ENCODE measurements around the gene RNF169. TPM values are rescaled to one million over a fixed set of nuclear protein-coding genes. Genes with fewer than 3 reads are reported as not detected.

RNF169 gene
- 24.4 and 32.2 TPM in 2 replicates for total RNA-seq
- polyA plus RNA-seq: 11.6 and 12.3 TPM in 2 replicates
- polyA plus RNA-seq (2012): 6.1 and 7.5 TPM in 2 replicates
- 7.6 and 8.4 TPM in 2 replicates for polyA minus RNA-seq (ENCODE audit: low replicate concordance)

GRCh38 chr11:74748211-74749126 is at the start of gene RNF169:
RNF169 (plus strand) TSS chr11:74748849; CDS start chr11:74748881, 32 bp downstream.
- H3K4me2 ChIP-seq (ENCODE audit: extremely low read depth, insufficient read depth, low read length): peak within 1 kb of the TSS; percentile 85
- H3K4me1 ChIP-seq (ENCODE audit: control insufficient read depth, extremely low read depth, insufficient read depth, low read length): peaks cover 7% of the 10 kb centered on the region
- H3K79me2 ChIP-seq (ENCODE audit: control insufficient read depth, insufficient read depth, low read length): peaks cover 46% of the 10 kb centered on the region
- peak within 1 kb of the TSS; percentile 59 for H2AFZ ChIP-seq (ENCODE audit: low read length)
- peak within 1 kb of the TSS; percentile 77 for H3K27ac ChIP-seq (ENCODE audit: insufficient read depth, low read length)
- H4K20me1 ChIP-seq (ENCODE audit: control insufficient read depth, extremely low read depth, insufficient read depth, low read length): no peaks in the 10 kb centered on the region
- H3K27me3 ChIP-seq (ENCODE audit: control insufficient read depth, insufficient read depth, low read length): no peaks in the 10 kb centered on the region
- peak within 1 kb of the TSS; percentile 74 to 96 (median 81) for H3K4me3 ChIP-seq (replicated peaks in 1 of 4; ENCODE audit: control extremely low read depth in 1 of 4, insufficient read depth in 1 of 4, low read depth in 3 of 4, low read length in 4 of 4)
- no peaks in the 10 kb centered on the region for H3K9me3 ChIP-seq (ENCODE audit: control insufficient read depth, insufficient read depth, low read depth, low read length)
- peak within 1 kb of the TSS; percentile 94 for H3K9ac ChIP-seq (ENCODE audit: insufficient read depth, low read length)
- DNase-seq (ENCODE audit: low read depth in 2 of 2): peak; percentile 95 to 96
- TF ChIP-seq EZH2 (IDR thresholded peaks at IDR 0.05; ENCODE audit: low read length, missing control alignments) (no peak), CTCF (conservative IDR thresholded peaks at IDR 0.05 in 1 of 2, IDR thresholded peaks at IDR 0.05 in 1 of 2; ENCODE audit: low read depth in 1 of 2, low read length in 2 of 2) (no peak)
- H3K36me3 ChIP-seq (ENCODE audit: control insufficient read depth, insufficient read depth, low read length): no peaks in the 10 kb centered on the region

- Histone ChIP-seq H3K27ac (ENCODE audit: insufficient read depth, low read length) (no peak overlapping the region), H2AFZ (ENCODE audit: low read length) (no peak overlapping the region), H3K9ac (ENCODE audit: insufficient read depth, low read length) (no peak overlapping the region), H4K20me1 (ENCODE audit: control insufficient read depth, extremely low read depth, insufficient read depth, low read length) (no peaks in the 10 kb centered on the region), H3K4me2 (ENCODE audit: extremely low read depth, insufficient read depth, low read length) (no peak overlapping the region), H3K27me3 (ENCODE audit: control insufficient read depth, insufficient read depth, low read length) (no peaks in the 10 kb centered on the region), H3K4me3 (replicated peaks in 1 of 4; ENCODE audit: control extremely low read depth in 1 of 4, insufficient read depth in 1 of 4, low read depth in 3 of 4, low read length in 4 of 4) (no peak overlapping the region), H3K9me3 (ENCODE audit: control insufficient read depth, insufficient read depth, low read depth, low read length) (no peaks in the 10 kb centered on the region), H3K36me3 (ENCODE audit: control insufficient read depth, insufficient read depth, low read length) (no peaks in the 10 kb centered on the region), H3K4me1 (ENCODE audit: control insufficient read depth, extremely low read depth, insufficient read depth, low read length) (peaks cover 3% of the 10 kb centered on the region), H3K79me2 (ENCODE audit: control insufficient read depth, insufficient read depth, low read length) (no peaks in the 10 kb centered on the region)
- no peak for TF ChIP-seq EZH2 (IDR thresholded peaks at IDR 0.05; ENCODE audit: low read length, missing control alignments)
- no peak for TF ChIP-seq CTCF (conservative IDR thresholded peaks at IDR 0.05 in 1 of 2, IDR thresholded peaks at IDR 0.05 in 1 of 2; ENCODE audit: low read depth in 1 of 2, low read length in 2 of 2)
- no peak for DNase-seq (ENCODE audit: low read depth in 2 of 2)
These were observed 48.8 kb upstream of the RNF169 start for GRCh38 chr11:74699615-74700396.

- no peak overlapping the region for H3K9ac ChIP-seq (ENCODE audit: insufficient read depth, low read length)
- no peaks in the 10 kb centered on the region for H3K27me3 ChIP-seq (ENCODE audit: control insufficient read depth, insufficient read depth, low read length)
- H3K36me3 ChIP-seq (ENCODE audit: control insufficient read depth, insufficient read depth, low read length): no peaks in the 10 kb centered on the region
- TF ChIP-seq CTCF (conservative IDR thresholded peaks at IDR 0.05 in 1 of 2, IDR thresholded peaks at IDR 0.05 in 1 of 2; ENCODE audit: low read depth in 1 of 2, low read length in 2 of 2) (peak in 1 of 2 donors; percentile 32), EZH2 (IDR thresholded peaks at IDR 0.05; ENCODE audit: low read length, missing control alignments) (no peak)
- peaks cover 3% of the 10 kb centered on the region for H3K4me1 ChIP-seq (ENCODE audit: control insufficient read depth, extremely low read depth, insufficient read depth, low read length)
- no peak overlapping the region for H2AFZ ChIP-seq (ENCODE audit: low read length)
- H3K9me3 ChIP-seq (ENCODE audit: control insufficient read depth, insufficient read depth, low read depth, low read length): no peaks in the 10 kb centered on the region
- H3K4me3 ChIP-seq (replicated peaks in 1 of 4; ENCODE audit: control extremely low read depth in 1 of 4, insufficient read depth in 1 of 4, low read depth in 3 of 4, low read length in 4 of 4): no peak overlapping the region
- no peaks in the 10 kb centered on the region for H3K79me2 ChIP-seq (ENCODE audit: control insufficient read depth, insufficient read depth, low read length)
- H3K4me2 ChIP-seq (ENCODE audit: extremely low read depth, insufficient read depth, low read length): no peak overlapping the region
- H4K20me1 ChIP-seq (ENCODE audit: control insufficient read depth, extremely low read depth, insufficient read depth, low read length): no peaks in the 10 kb centered on the region
- DNase-seq (ENCODE audit: low read depth in 2 of 2): no peak
- no peak overlapping the region for H3K27ac ChIP-seq (ENCODE audit: insufficient read depth, low read length)
These were observed 47.3 kb upstream of the RNF169 start for GRCh38 chr11:74701351-74701750.
